Stimulated activated naive CD8-positive, alpha-beta T cell treated with anti-CD3 and anti-CD28 coated beads, Interleukin-15, Interleukin-2, amounts not matched to agents 100 ng/mL and 50 ng/mL, for 24 hours (primary cell): ENCODE measurements around the gene CTNNA2.

Experiments used
- H3K27ac Mint-ChIP-seq: one replicate; pipeline ENCODE4 v1.8.0; 2021; ENCODE audit warnings: mild to moderate bottlenecking, mixed read lengths
- H3K27me3 Mint-ChIP-seq: one replicate; pipeline ENCODE4 v1.8.0; 2021; ENCODE audit warnings: mixed read lengths
- H3K36me3 Mint-ChIP-seq: one replicate; pipeline ENCODE4 v1.8.0; 2021; ENCODE audit warnings: low read depth, mixed read lengths
- H3K4me1 Mint-ChIP-seq: one replicate; pipeline ENCODE4 v1.8.0; 2021; ENCODE audit warnings: low read depth, mixed read lengths
- H3K4me3 Mint-ChIP-seq: one replicate; pipeline ENCODE4 v1.8.0; 2021; ENCODE audit warnings: mild to moderate bottlenecking, mixed read lengths
- H3K9me3 Mint-ChIP-seq: one replicate; pipeline ENCODE4 v1.8.0; 2021; ENCODE audit warnings: mixed read lengths

CTNNA2 gene

GRCh38 chr2:79713131-79713785, 200.4 kb downstream of the CTNNA2 start:
- Mint-ChIP-seq H3K4me1 (no peaks in the 10 kb centered on the region), H3K27me3 (no peaks in the 10 kb centered on the region), H3K36me3 (no peaks in the 10 kb centered on the region), H3K4me3 (no peak overlapping the region), H3K9me3 (peaks cover 11% of the 10 kb centered on the region), H3K27ac (no peak overlapping the region)

GRCh38 chr2:79714283-79714682, 201.4 kb downstream of the CTNNA2 start:
- no peak overlapping the region for H3K4me3 Mint-ChIP-seq
- no peaks in the 10 kb centered on the region for H3K4me1 Mint-ChIP-seq
- no peaks in the 10 kb centered on the region for H3K27me3 Mint-ChIP-seq
- H3K36me3 Mint-ChIP-seq = no peaks in the 10 kb centered on the region
- no peak overlapping the region for H3K27ac Mint-ChIP-seq
- peaks cover 11% of the 10 kb centered on the region for H3K9me3 Mint-ChIP-seq

GRCh38 chr2:79715338-79715737, 202.5 kb downstream of the CTNNA2 start:
- Mint-ChIP-seq H3K27ac (no peak overlapping the region), H3K27me3 (no peaks in the 10 kb centered on the region), H3K9me3 (peaks cover 11% of the 10 kb centered on the region), H3K4me3 (no peak overlapping the region), H3K36me3 (no peaks in the 10 kb centered on the region), H3K4me1 (no peaks in the 10 kb centered on the region)

GRCh38 chr2:79716266-79716665, 203.4 kb downstream of the CTNNA2 start:
- Mint-ChIP-seq H3K27ac (no peak overlapping the region), H3K4me3 (no peak overlapping the region), H3K27me3 (no peaks in the 10 kb centered on the region)

GRCh38 chr2:79717364-79718007, 204.6 kb downstream of the CTNNA2 start:
- no peaks in the 10 kb centered on the region for H3K4me1 Mint-ChIP-seq
- H3K4me3 Mint-ChIP-seq = no peak overlapping the region
- H3K27ac Mint-ChIP-seq = no peak overlapping the region
- H3K36me3 Mint-ChIP-seq = no peaks in the 10 kb centered on the region
- H3K27me3 Mint-ChIP-seq = no peaks in the 10 kb centered on the region
- peaks cover 11% of the 10 kb centered on the region for H3K9me3 Mint-ChIP-seq

More at GRCh38 chr2:79716266-79716665, 203.4 kb downstream of the CTNNA2 start:
- no peaks in the 10 kb centered on the region for H3K4me1 Mint-ChIP-seq
- no peaks in the 10 kb centered on the region for H3K36me3 Mint-ChIP-seq
- peaks cover 11% of the 10 kb centered on the region for H3K9me3 Mint-ChIP-seq

- H3K27me3 Mint-ChIP-seq = no peaks in the 10 kb centered on the region
- no peak overlapping the region for H3K27ac Mint-ChIP-seq
- no peaks in the 10 kb centered on the region for H3K4me1 Mint-ChIP-seq
These were observed 208.2 kb downstream of the CTNNA2 start for GRCh38 chr2:79721061-79721460.

GRCh38 chr2:79721966-79722365, 209.1 kb downstream of the CTNNA2 start:
- no peaks in the 10 kb centered on the region for H3K4me1 Mint-ChIP-seq
- no peak overlapping the region for H3K4me3 Mint-ChIP-seq
- no peaks in the 10 kb centered on the region for H3K36me3 Mint-ChIP-seq
- peaks cover 4% of the 10 kb centered on the region for H3K9me3 Mint-ChIP-seq
- H3K27me3 Mint-ChIP-seq = no peaks in the 10 kb centered on the region
- no peak overlapping the region for H3K27ac Mint-ChIP-seq

More at GRCh38 chr2:79721061-79721460, 208.2 kb downstream of the CTNNA2 start:
- Mint-ChIP-seq H3K9me3 (peaks cover 9% of the 10 kb centered on the region), H3K4me3 (no peak overlapping the region), H3K36me3 (no peaks in the 10 kb centered on the region)

- Mint-ChIP-seq H3K27ac (no peak overlapping the region), H3K36me3 (no peaks in the 10 kb centered on the region), H3K27me3 (no peaks in the 10 kb centered on the region), H3K4me1 (no peaks in the 10 kb centered on the region), H3K4me3 (no peak overlapping the region), H3K9me3 (peaks cover 4% of the 10 kb centered on the region)
These were observed 211.0 kb downstream of the CTNNA2 start for GRCh38 chr2:79723830-79724229.

- H3K36me3 Mint-ChIP-seq = no peaks in the 10 kb centered on the region
- no peaks in the 10 kb centered on the region for H3K4me1 Mint-ChIP-seq
- H3K4me3 Mint-ChIP-seq = no peak overlapping the region
- H3K9me3 Mint-ChIP-seq = peaks cover 8% of the 10 kb centered on the region
- H3K27ac Mint-ChIP-seq = no peak overlapping the region
- H3K27me3 Mint-ChIP-seq = no peaks in the 10 kb centered on the region
These were observed 216.7 kb downstream of the CTNNA2 start for GRCh38 chr2:79729532-79729931.

- Mint-ChIP-seq H3K4me3 (no peak overlapping the region), H3K27me3 (no peaks in the 10 kb centered on the region), H3K27ac (no peak overlapping the region), H3K36me3 (no peaks in the 10 kb centered on the region), H3K9me3 (peaks cover 5% of the 10 kb centered on the region), H3K4me1 (no peaks in the 10 kb centered on the region)
These were observed 221.7 kb downstream of the CTNNA2 start for GRCh38 chr2:79734518-79734917.

GRCh38 chr2:79740879-79741443, 228.1 kb downstream of the CTNNA2 start:
- Mint-ChIP-seq H3K4me1 (no peaks in the 10 kb centered on the region), H3K9me3 (peaks cover 5% of the 10 kb centered on the region), H3K27me3 (no peaks in the 10 kb centered on the region), H3K27ac (no peak overlapping the region), H3K4me3 (no peak overlapping the region), H3K36me3 (no peaks in the 10 kb centered on the region)

- no peaks in the 10 kb centered on the region for H3K4me1 Mint-ChIP-seq
- no peaks in the 10 kb centered on the region for H3K36me3 Mint-ChIP-seq
- H3K27ac Mint-ChIP-seq = no peak overlapping the region
- peaks cover 19% of the 10 kb centered on the region for H3K9me3 Mint-ChIP-seq
- H3K4me3 Mint-ChIP-seq = no peak overlapping the region
- H3K27me3 Mint-ChIP-seq = no peaks in the 10 kb centered on the region
These were observed 237.5 kb downstream of the CTNNA2 start for GRCh38 chr2:79750321-79750720.

GRCh38 chr2:79757526-79757925, 244.7 kb downstream of the CTNNA2 start:
- Mint-ChIP-seq H3K4me1 (no peaks in the 10 kb centered on the region), H3K27me3 (no peaks in the 10 kb centered on the region), H3K36me3 (no peaks in the 10 kb centered on the region), H3K9me3 (peaks cover 13% of the 10 kb centered on the region), H3K27ac (no peak overlapping the region), H3K4me3 (no peak overlapping the region)

- Mint-ChIP-seq H3K27ac (no peak overlapping the region), H3K4me3 (no peak overlapping the region), H3K9me3 (peaks cover 10% of the 10 kb centered on the region), H3K36me3 (no peaks in the 10 kb centered on the region), H3K4me1 (no peaks in the 10 kb centered on the region), H3K27me3 (no peaks in the 10 kb centered on the region)
These were observed 245.2 kb downstream of the CTNNA2 start for GRCh38 chr2:79758042-79758441.

GRCh38 chr2:79758749-79759282, 246.0 kb downstream of the CTNNA2 start:
- H3K36me3 Mint-ChIP-seq = no peaks in the 10 kb centered on the region

More at GRCh38 chr2:79758749-79759282, 246.0 kb downstream of the CTNNA2 start:
- H3K27me3 Mint-ChIP-seq = no peaks in the 10 kb centered on the region
- H3K27ac Mint-ChIP-seq = no peak overlapping the region
- peaks cover 7% of the 10 kb centered on the region for H3K9me3 Mint-ChIP-seq
- no peaks in the 10 kb centered on the region for H3K4me1 Mint-ChIP-seq
- H3K4me3 Mint-ChIP-seq = no peak overlapping the region
